HepG2 (cell line): Measurements from ENCODE around the gene GRIN2C. TPM values are rescaled to one million over a fixed set of nuclear protein-coding genes. Genes with fewer than 3 reads are reported as not detected.
"Not testable (repeated sequence)": the region's sequence is repeated elsewhere in the genome, so short reads cannot be mapped to it uniquely, and the experiment has no call there.

Experiments used
- ATAC-seq: fragments of 200-7000 bp; cut with Tn5 transposase; 3 replicates; pipeline ENCODE4 v1.9.1; 2020; ENCODE audit warnings: mild to moderate bottlenecking, moderate library complexity
- BruUV-seq: library from RNA; stranded (reverse); fragments of 400-500 nt; replicated peaks from 2 replicates; lab custom pipeline; 2021; lab: Mats Ljungman, UMichigan
- CTCF ChIA-PET: fragments of 300-600 bp; formaldehyde crosslinking; extraction: SDS; loops from one replicate; lab custom pipeline; 2021; ENCODE audit warnings: low total read pairs, inconsistent platforms, low intra/inter-chr PET ratio; lab: Yijun Ruan, JAX
- POLR2A ChIA-PET: fragments of 350-600 bp; sonication (Branson Sonifier 250); formaldehyde crosslinking; loops from one replicate; lab custom pipeline; 2020; ENCODE audit warnings: antibody characterized with exemption, inconsistent platforms; lab: Yijun Ruan, JAX
- DNase-seq: peaks from one replicate; pipeline ENCODE4 v3.0.0-alpha.2; 2015; ENCODE audit warnings: low spot score
- FAIRE-seq: peaks from 3 replicates; lab custom pipeline; 2011; peaks lifted over from hg19 to GRCh38; lab: Jason Lieb, UNC
- H2AFZ ChIP-seq: one replicate; pipeline ENCODE4 v1.6.1; 2011; ENCODE audit warnings: low read length, inconsistent platforms
- H3K27ac ChIP-seq: fragments of 300-600 bp; 3 replicates; pipeline ENCODE4 v1.8.0; 2011; ENCODE audit warnings: mixed run types, mild to moderate bottlenecking, mixed read lengths, low read length, inconsistent platforms; ENCODE audit not compliant: insufficient read depth; ENCODE audit errors: extremely low read length
- H3K27me3 ChIP-seq, 2 experiments: fragments of 200-600 bp in 1 of 2; 2 replicates in 1 of 2; 3 replicates in 1 of 2; pipeline versions ENCODE4 v1.6.0 to v1.8.0; 2011; ENCODE audit warnings: low read length in 2 of 2, mild to moderate bottlenecking in 2 of 2, moderate library complexity in 2 of 2, inconsistent platforms in 1 of 2; ENCODE audit not compliant: insufficient read depth in 2 of 2, control insufficient read depth in 1 of 2
- H3K36me3 ChIP-seq, 2 experiments: fragments of 200-600 bp in 1 of 2; replicated peaks in 1 of 2; 2 replicates in 1 of 2; 3 replicates in 1 of 2; pipeline versions ENCODE4 v1.5.1 to v1.8.0; 2011; ENCODE audit warnings: low read length in 2 of 2, inconsistent platforms in 1 of 2; ENCODE audit not compliant: insufficient read depth in 2 of 2, control insufficient read depth in 1 of 2
- H3K4me1 ChIP-seq: 2 replicates; pipeline ENCODE4 v1.5.1; 2012; ENCODE audit warnings: low read length, inconsistent platforms; ENCODE audit not compliant: insufficient read depth
- H3K4me2 ChIP-seq: 2 replicates; pipeline ENCODE4 v1.6.0; 2011; ENCODE audit warnings: low read depth, low read length, inconsistent platforms
- H3K4me3 ChIP-seq, 3 experiments: fragments of 200-600 bp in 1 of 3; sonication (generic), shearing (Covaris generic) in 1 of 3; replicated peaks in 1 of 3; 2 replicates each; pipeline ENCODE4 v1.5.1; 2011 to 2016; ENCODE audit warnings: low read length in 3 of 3, inconsistent platforms in 2 of 3, low read depth in 2 of 3, mild to moderate bottlenecking in 2 of 3, control low read depth in 1 of 3, mixed read lengths in 1 of 3; ENCODE audit not compliant: insufficient read depth in 1 of 3
- H3K79me2 ChIP-seq: one replicate; pipeline ENCODE4 v1.6.1; 2011; ENCODE audit warnings: low read length, inconsistent platforms; ENCODE audit not compliant: insufficient read depth
- H3K9ac ChIP-seq: 2 replicates; pipeline ENCODE4 v1.6.0; 2011; ENCODE audit warnings: mild to moderate bottlenecking, low read depth, low read length, inconsistent platforms; ENCODE audit not compliant: insufficient read depth
- H3K9me3 ChIP-seq: 2 replicates; pipeline ENCODE4 v1.5.1; 2012; ENCODE audit warnings: mild to moderate bottlenecking, low read length
- H4K20me1 ChIP-seq: 2 replicates; pipeline ENCODE4 v1.6.0; 2011; ENCODE audit warnings: inconsistent platforms, mild to moderate bottlenecking, low read length, moderate library complexity; ENCODE audit not compliant: insufficient read depth
- ZFP91 ChIP-seq: sonication (generic); formaldehyde crosslinking; IDR thresholded peaks from 2 replicates; pipeline ENCODE4 v1.9.0; 2022; ENCODE audit warnings: missing genetic modification reagents, mild to moderate bottlenecking, borderline replicate concordance
- ZNF251 ChIP-seq: sonication (generic); formaldehyde crosslinking; IDR thresholded peaks from 2 replicates; pipeline ENCODE4 v1.9.0; 2021; ENCODE audit warnings: mild to moderate bottlenecking, missing genetic modification reagents
- ZNF598 ChIP-seq: sonication (generic); formaldehyde crosslinking; IDR thresholded peaks from 2 replicates; pipeline ENCODE4 v1.5.1; 2020; ENCODE audit warnings: mild to moderate bottlenecking, missing genetic modification reagents, borderline replicate concordance
- ZNF687 ChIP-seq: sonication (generic); formaldehyde crosslinking; IDR thresholded peaks from 2 replicates; pipeline ENCODE4 v1.5.1; 2020; ENCODE audit warnings: mild to moderate bottlenecking, missing genetic modification reagents, moderate library complexity
- ZNF883 ChIP-seq: sonication (generic); formaldehyde crosslinking; IDR thresholded peaks from 2 replicates; pipeline ENCODE4 v1.5.1; 2020; ENCODE audit warnings: mild to moderate bottlenecking, missing genetic modification reagents; ENCODE audit errors: not compliant biosample characterization
- WGBS: methylation state at CpG from one replicate; pipeline ENCODE4 v1.1.6; 2017; ENCODE audit warnings: low lambda C conversion rate; 5-methylcytosine and 5-hydroxymethylcytosine counted together
- in situ Hi-C: cut with HindIII; loops from 2 replicates; pipeline ENCODE4 v1.10.0; 2017; ENCODE audit warnings: low pct_unique_long_range_greater_than_20kb; ENCODE audit not compliant: extremely low pct_ligation_motif_present
- intact Hi-C: fragments of 100-400 bp; cut with micrococcal nuclease; formaldehyde crosslinking; loops from one replicate; pipeline ENCODE4 v1.10.0; 2022; ENCODE audit not compliant: unreplicated experiment
- polyA plus RNA-seq, 8 experiments: library from polyadenylated mRNA; depleted of rRNA in 3 of 8; stranded (reverse) in 7 of 8; unstranded in 1 of 8; fragments of >200 nt; fragmentation: Illumina TruSeq in 4 of 8; extraction: Trizol in 4 of 8; gene quantifications; 2 replicates each; pipeline versions ENCODE4 v1.2.1 to v1.2.3, GENCODE V29; 2011 to 2016; ENCODE audit warnings: low read depth in 4 of 8, missing spikeins in 1 of 8, mixed read lengths in 1 of 8; ENCODE audit not compliant: insufficient read depth in 1 of 8
- total RNA-seq, 5 experiments: library from RNA; depleted of rRNA; stranded (reverse); fragments of >200 nt; fragmentation: Illumina TruSeq; extraction: Trizol; gene quantifications; 2 replicates each; pipeline ENCODE4 v1.2.3, GENCODE V29; 2016; ENCODE audit warnings: low read depth in 1 of 5

The GRIN2C gene
- total and polyA plus RNA-seq, 2 of the 13 experiments (the other 11 are each of a cell fraction or from before 2014, with no cell fraction given), result 0.03 to 0.11 TPM

- H2AFZ ChIP-seq, in situ Hi-C loops, CTCF ChIA-PET, H4K20me1 ChIP-seq, H3K36me3 ChIP-seq, H3K27me3 ChIP-seq, H3K4me3 ChIP-seq, FAIRE-seq, DNase-seq, ATAC-seq, H3K9me3 ChIP-seq, H3K9ac ChIP-seq, BruUV-seq, intact Hi-C loops, H3K27ac ChIP-seq, H3K4me2 ChIP-seq: not testable (repeated sequence)
- peaks cover 55% of the 10 kb centered on the region for H3K4me1 ChIP-seq
- 0 out of 2 replicates have a peak, but pooled peaks have one; percentile 52 for TF ChIP-seq ZNF251 (CRISPR knock-in tag)
- TF ChIP-seq ZFP91 (CRISPR knock-in tag), result peak; percentile 39; the same call in 1 of the 2 replicates
- TF ChIP-seq ZNF598 (CRISPR knock-in tag), result 0 out of 2 replicates have a peak, but pooled peaks have one; percentile 38
- 0 out of 2 replicates have a peak, but pooled peaks have one; percentile 16 for TF ChIP-seq ZNF687 (CRISPR knock-in tag)
- peak; percentile 52 for TF ChIP-seq ZNF883 (CRISPR knock-in tag)
- H3K79me2 ChIP-seq, result peaks cover 11% of the 10 kb centered on the region
- POLR2A ChIA-PET, result interaction anchor here (0.6 to 1.7 kb wide), 7 partner anchors 12 to 419 kb away, joined by 3 to 9 read pairs (median 3); partner anchors contain the start of gene SLC25A19
- WGBS, result 99% methylated on average over 8 of the region's 9 CpGs
Observed at GRCh38 chr17:74870028-74870427, 10.3 kb upstream of the GRIN2C start.
